ENCODE measurements around the gene MEIS2.

MEIS2 gene

GRCh38 chr15:37037850-37038715, 62.3 kb downstream of the MEIS2 start:
- DNase-seq: no peak

GRCh38 chr15:37037071-37037655, 63.2 kb downstream of the MEIS2 start:
- no peak for DNase-seq

GRCh38 chr15:37034835-37035748, 65.3 kb downstream of the MEIS2 start:
- DNase-seq: no peak

GRCh38 chr15:37034392-37034791, 66.0 kb downstream of the MEIS2 start:
- DNase-seq: no peak

DNA sequence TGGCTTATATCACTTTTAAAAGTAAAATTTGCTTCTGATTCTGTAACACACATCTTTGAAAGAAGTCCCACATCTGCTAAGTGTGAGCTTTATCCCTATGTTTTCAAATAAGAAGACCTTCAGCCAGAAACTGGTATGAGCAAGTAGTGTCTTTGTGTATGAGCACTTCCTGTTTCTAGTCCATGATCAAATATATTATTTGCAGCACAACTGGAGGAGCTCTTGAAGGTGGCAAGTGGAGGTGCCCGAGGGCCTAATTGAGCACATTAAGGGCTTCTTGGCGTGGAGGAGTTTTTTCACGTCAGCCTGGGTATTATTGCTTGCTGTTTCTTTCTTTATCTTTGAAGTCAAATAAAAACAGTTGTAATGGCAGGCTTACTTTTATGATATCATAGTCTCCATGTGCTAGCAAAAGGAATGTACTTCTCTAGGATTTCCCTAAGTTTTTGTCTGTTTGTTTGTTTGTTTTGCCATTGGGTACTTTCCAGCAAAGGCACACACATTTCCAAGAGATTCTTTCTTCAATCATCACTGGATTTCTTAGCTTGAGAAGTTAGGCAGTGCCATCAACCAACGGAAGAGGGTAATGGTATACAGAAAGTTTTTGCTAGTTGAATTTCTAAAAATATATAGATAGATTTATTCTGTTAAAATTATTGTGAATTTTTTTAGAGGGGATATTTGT, 68.1 kb downstream of the MEIS2 start:
- no peak for DNase-seq

- no peak for DNase-seq
Observed at GRCh38 chr15:37031198-37031597, 69.2 kb downstream of the MEIS2 start.

- DNase-seq: no peak
Observed at GRCh38 chr15:37028625-37029296, 71.6 kb downstream of the MEIS2 start.

- DNase-seq: no peak
Observed at GRCh38 chr15:37020852-37021251, 79.5 kb downstream of the MEIS2 start.

DNA sequence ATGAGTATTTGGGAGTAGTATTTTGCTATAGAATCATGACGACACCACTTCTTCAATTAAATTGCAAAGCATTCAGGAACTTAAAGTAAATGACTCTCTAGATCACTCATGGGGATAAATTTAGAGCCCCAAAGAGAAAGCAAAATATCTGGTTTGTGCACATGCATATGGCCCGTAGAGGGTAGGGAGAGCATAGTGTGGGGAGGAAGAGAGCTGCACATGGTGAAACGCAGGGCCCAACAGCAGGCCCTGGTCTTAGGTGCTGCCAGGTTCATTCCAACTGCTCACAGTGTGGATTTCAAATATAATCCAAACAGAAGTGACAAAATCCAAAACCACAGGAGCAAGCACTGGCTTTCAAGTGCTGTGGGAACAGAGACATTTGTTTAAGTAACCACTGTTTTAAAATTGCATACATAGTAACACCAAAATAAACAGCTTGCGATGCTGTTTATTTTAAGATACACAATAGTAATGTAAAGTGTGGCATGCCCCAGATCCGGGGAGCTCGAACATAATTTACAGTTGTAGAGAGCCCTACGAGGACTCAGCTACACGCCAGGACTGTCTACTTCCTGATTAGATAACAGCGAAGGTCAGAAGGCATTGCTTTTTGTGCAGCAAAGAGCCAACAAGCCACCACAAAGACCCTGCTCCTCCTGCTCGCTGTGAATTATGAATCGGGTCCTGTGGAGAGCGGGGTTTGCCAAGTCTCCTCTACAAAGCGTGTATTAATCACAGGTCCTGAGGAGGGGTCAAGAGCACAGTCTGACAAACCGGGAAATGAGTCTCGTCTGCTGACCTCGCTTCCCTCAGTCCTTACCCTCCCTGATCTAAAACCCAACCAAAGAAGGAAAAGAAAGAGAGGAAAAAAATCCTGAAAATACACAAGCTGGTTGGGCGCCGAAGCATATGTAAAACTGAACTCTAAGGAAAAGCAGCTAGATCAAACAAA, 80.6 kb downstream of the MEIS2 start:
- no peak for DNase-seq

GRCh38 chr15:37017031-37017625, 83.2 kb downstream of the MEIS2 start:
- DNase-seq: no peak

GRCh38 chr15:37016231-37016630, 84.1 kb downstream of the MEIS2 start:
- no peak for DNase-seq

DNA sequence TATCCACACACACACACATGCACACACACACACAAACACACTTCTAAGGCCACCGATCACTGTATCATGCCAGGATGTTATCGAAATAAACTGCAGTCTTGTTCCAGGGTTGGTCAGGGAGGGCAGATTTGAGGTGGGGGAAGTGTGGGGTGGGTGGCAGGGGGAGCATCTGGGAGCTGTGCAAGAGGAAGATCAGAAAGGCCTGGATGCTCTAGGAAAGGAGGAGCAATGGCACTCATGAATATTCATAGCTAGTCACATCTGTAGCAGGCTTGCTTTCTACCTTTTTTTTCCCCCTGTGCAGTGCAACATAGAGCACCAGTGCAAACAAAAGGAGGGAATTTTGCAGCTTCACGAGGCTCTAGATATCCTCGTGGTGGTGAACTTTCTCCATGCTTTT, 84.9 kb downstream of the MEIS2 start:
- no peak for DNase-seq

DNA sequence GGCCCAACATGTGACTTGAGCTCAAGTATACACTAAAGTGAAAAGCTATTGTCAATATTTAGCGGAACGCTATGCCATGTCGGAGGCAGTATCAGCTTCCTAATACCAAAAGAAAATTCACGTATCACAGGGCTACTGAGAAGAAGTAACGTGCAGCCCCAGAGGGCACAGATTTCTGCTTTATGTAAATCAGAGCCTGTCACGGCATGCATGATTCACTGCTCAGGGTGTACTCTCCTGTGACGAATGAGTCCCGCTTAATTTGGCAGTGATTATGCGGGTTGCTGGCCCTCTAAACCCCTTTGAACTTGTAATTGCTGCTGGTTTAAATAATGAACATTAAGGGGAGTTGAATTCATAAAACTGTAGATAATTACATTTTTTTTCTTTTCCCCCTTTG, 85.3 kb downstream of the MEIS2 start:
- DNase-seq: peak; percentile 75

GRCh38 chr15:37014566-37014965, 85.8 kb downstream of the MEIS2 start:
- DNase-seq: no peak

- no peak for DNase-seq
Observed at GRCh38 chr15:37014137-37014536, 86.2 kb downstream of the MEIS2 start.

GRCh38 chr15:37010595-37010994, 89.8 kb downstream of the MEIS2 start:
- DNase-seq: no peak

DNA sequence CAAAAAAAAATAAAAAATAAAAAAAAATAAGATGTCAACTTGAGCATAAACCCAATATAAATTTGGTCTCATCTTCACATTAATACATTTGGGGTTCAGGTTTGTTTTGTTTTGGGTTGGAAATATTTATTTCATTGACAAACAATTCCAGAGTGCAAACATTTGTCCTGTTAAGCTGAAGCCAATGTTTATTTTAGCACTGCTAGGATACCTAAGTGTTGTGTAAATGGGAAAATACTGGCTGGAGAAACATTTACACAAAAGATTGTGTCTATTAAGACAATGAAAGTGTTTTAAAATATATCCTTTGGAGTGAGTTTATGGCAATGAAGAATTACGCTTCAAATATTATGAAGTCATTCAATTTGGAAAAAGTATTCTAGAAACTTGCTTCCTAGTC, 91.1 kb downstream of the MEIS2 start:
- DNase-seq: no peak

DNA sequence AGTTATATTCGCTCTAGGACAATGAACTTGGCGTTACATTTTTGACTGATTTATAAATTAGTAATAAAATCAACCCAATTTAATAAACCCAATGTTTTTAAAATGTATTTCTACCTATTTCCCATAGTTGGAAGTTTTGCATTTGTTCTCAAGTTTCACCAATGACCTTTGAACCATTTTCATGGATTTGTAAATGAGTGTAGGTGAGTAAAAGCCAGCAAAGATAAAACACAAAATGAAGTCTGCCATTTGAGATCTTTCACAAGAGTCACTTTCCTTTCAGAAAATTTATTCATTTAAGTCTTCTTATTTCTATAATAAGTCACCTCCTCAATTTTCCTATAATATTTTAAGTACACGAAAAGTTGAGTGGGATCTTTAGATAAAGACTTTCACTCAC, 92.1 kb downstream of the MEIS2 start:
- DNase-seq: no peak

DNA sequence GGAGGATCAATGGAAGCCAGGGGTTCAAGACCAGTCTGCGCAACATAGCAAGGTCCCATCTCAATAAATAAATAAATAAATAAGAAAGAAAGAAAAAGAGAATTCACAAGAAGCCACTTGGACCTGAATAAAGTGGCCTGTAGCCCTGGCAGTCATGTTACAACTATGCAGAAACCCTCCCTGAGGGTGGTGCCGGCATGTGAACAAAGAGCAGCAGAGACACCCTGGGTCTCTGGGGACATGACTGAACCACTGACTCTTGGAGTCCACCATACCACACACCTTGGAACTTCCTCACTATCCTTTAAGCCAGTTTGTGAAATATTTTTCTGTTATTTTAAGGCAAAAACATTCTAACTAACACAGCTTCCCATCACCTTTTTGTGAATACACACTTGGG, 93.0 kb downstream of the MEIS2 start:
- DNase-seq: no peak

DNA sequence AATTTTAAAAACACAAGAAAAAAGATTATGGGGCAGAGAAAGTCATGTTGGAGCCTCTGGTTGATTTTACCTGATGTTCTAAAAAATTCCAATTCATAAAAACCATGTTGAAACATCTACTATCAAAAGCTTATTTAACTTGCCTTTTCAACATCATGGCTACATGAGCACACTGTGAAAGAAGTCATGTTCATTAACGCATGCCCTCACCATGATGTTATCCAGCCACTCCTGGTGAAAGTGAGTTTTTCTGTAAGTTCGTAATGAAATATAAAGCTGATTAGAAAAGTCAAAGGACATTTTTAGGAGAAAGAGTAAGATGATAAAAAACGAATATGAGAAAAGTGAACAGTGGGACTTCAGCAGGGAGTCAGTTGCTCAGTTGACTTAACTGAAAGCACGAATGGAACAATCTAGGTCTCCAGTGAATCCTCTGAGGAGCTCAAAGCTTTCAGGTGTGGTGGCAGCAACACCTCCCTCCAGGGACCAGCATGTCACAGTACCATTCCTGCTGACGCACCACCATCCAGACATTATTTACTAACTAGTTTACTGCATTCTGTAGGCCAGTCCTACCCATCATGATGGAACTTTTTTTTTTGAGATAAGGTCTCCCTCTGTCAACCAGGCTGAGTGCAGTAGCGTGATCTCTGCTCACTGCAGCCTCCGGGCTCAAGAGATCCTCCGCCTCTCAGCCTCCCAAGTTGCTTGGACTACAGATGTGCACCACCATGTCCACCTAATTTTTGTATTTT, 95.2 kb downstream of the MEIS2 start:
- DNase-seq: no peak
